GM19193 (cell line): ENCODE measurements around the gene HIRA.
A peak's percentile ranks its signal among the peaks of the same experiment; 100 is the strongest.

ENCODE experiments used
- POLR2A ChIP-seq: IDR thresholded peaks from 4 replicates; pipeline ENCODE4 v1.6.1; 2011; ENCODE audit not compliant: insufficient read depth, insufficient read length; ENCODE audit errors: extremely low read depth

The HIRA gene, protein sequence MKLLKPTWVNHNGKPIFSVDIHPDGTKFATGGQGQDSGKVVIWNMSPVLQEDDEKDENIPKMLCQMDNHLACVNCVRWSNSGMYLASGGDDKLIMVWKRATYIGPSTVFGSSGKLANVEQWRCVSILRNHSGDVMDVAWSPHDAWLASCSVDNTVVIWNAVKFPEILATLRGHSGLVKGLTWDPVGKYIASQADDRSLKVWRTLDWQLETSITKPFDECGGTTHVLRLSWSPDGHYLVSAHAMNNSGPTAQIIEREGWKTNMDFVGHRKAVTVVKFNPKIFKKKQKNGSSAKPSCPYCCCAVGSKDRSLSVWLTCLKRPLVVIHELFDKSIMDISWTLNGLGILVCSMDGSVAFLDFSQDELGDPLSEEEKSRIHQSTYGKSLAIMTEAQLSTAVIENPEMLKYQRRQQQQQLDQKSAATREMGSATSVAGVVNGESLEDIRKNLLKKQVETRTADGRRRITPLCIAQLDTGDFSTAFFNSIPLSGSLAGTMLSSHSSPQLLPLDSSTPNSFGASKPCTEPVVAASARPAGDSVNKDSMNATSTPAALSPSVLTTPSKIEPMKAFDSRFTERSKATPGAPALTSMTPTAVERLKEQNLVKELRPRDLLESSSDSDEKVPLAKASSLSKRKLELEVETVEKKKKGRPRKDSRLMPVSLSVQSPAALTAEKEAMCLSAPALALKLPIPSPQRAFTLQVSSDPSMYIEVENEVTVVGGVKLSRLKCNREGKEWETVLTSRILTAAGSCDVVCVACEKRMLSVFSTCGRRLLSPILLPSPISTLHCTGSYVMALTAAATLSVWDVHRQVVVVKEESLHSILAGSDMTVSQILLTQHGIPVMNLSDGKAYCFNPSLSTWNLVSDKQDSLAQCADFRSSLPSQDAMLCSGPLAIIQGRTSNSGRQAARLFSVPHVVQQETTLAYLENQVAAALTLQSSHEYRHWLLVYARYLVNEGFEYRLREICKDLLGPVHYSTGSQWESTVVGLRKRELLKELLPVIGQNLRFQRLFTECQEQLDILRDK

DNA sequence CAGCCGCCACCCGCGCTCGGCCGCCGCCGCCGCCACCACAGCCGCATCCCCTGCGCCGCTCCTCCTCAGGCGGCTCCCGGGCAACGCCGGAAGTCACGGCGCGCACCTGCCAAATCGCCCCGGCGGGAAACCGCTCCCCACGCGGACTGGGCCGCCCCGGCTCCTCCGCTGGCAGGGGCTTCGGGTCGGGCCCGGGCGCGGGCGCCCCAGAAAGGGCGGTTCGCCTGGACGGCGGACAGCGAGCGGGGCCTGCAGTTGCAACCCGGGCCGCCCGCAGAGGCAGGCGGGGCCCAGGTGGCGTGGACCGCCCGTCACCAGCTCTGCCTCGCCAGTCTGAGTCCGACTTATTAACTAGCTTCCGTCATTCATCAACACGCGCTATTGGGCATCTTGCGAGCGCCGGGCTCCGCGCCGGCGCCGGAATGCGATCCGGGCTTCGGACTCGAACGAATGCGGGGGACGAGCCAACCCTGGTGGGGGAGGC, at the start of gene HIRA:
Gene HIRA (minus strand): TSS at position 85 of the 484 bp plus-strand sequence. CDS start 257 bp downstream, outside the sequence.
- peak; percentile 21 for TF ChIP-seq POLR2A

GRCh38 chr22:19480789-19481188, 49.3 kb upstream of the HIRA start:
- no peak for TF ChIP-seq POLR2A

- no peak for TF ChIP-seq POLR2A
Measured at GRCh38 chr22:19480173-19480568, 48.6 kb upstream of the HIRA start.

DNA sequence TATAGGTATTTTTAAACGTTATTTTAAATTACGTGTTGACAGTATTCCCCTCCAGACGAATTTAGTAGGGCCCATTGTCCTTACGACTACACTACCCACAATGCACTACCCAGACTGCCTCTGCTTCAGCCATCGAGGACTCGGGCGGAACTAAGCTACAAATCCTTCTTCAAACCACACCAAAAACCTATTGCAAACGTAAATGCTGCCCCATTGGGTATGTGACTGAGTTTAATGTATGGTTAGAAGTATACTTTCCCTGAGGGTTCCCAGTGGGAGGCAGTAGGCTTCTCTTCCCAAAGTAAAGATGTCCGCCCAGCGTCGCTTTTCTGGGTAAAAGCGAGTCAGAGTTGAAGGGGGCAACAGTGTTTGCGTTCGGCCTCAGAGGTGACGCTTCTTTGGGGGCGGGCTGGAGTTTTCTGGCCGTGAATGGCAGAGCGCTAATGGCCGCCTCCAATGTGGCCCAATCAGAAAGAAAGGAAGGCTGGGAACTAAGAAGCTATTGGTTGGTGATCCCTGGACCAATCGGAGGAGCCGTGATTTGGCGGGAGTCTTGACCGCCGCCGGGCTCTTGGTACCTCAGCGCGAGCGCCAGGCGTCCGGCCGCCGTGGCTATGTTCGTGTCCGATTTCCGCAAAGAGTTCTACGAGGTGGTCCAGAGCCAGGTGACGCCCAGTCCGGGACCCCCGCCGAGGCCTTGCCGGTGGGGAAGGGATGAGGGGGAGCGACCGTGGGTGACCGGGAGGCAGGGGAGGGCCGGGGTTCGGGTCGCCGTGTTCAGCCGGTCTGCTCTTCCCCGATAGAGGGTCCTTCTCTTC, 48.0 kb upstream of the HIRA start, which contains the start of gene CDC45:
Gene CDC45 (plus strand): TSS at position 566 of the 818 bp plus-strand sequence. CDS start 49 bp downstream, at position 615.
- TF ChIP-seq POLR2A: peak; percentile 72

GRCh38 chr22:19478901-19479354, 47.4 kb upstream of the HIRA start, which contains the start of gene UFD1:
TSS of gene UFD1 (minus strand) at chr22:19479193. CDS start at chr22:19479085, 108 bp downstream.
- peak; percentile 67 for TF ChIP-seq POLR2A

GRCh38 chr22:19478045-19478900, 46.7 kb upstream of the HIRA start:
- no peak for TF ChIP-seq POLR2A

GRCh38 chr22:19477321-19478044, 46.0 kb upstream of the HIRA start:
- no peak for TF ChIP-seq POLR2A

DNA sequence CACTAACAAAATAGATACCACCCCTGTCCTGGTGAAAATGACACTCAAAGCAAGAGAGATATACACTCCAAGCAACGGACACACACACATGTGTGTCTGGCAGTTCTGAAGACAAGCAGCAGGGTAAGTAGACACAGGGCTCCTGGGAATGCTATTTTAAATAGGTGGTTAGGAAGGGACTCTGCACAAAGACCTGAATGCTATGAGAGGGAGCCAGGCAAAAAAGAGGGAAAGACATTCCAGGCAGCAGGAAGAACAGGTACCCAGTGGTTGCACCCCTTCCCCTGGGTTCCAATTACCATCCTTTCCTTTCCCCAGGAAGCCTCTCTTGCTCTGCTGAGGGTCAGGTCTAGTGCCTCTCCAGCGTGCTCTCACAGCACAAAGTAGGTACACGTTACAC, 44.5 kb upstream of the HIRA start:
- TF ChIP-seq POLR2A: no peak

GRCh38 chr22:19473578-19473977, 42.0 kb upstream of the HIRA start:
- TF ChIP-seq POLR2A: no peak

DNA sequence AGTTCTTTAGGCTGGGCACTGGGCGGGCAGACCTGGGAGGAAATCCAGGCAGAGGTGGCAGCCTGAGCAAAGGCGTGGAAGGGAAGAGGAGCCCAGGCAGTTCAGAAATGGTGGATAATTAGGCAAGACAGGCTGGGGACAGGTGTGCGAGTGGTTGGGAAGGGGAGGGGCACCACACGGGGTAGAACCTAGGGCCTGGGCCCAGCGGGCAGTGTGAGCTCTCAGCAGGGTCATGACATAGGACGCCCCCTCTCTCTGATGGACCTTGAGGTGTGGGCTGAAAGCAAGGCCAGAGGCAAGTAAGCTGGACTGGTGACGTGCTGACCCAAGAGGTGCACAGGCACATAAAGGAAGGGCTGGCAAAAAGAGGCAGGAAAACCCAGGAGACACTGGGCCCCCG, 40.7 kb upstream of the HIRA start:
- no peak for TF ChIP-seq POLR2A

GRCh38 chr22:19471572-19471971, 40.0 kb upstream of the HIRA start:
- no peak for TF ChIP-seq POLR2A

- TF ChIP-seq POLR2A: no peak
Measured at GRCh38 chr22:19470010-19470409, 38.5 kb upstream of the HIRA start.

DNA sequence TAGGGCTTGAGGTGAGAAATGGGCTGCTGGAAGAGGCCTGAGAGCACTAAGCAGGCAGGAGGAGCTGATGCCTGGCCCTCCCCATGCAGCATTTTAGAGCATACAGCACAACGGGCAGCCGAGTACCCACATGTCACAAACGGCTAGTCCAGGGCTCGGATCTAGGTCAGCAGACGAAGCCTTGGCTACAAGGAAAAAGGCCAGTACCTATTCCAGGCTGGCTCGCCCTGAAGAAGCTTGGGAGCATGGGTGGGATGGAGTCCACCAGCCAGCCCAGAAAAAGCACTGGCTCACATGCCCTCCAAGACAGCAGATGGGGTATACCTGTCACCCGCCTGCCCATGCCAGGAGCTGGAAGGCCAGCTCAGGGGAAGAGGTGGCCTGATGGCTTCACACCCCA, 37.9 kb upstream of the HIRA start:
- TF ChIP-seq POLR2A: no peak

DNA sequence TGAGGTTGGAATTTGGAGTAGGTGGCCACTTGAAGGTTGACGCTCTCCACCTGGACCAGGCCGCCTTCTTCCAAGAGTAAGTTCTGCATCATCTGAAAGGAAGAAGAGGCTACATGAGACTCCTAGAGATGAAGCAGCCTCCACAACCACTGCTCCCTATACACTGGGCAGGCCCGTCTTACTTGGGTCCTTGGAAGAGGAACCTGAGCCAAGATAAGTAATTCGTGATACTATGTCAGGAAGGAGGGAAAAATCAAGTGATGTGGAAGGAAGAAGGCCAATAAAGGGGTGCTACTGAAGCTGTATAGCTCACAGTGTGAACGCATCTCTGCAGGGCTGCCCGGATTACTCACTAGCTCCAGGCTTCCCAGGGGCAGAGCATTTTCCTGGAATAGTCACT, 36.4 kb upstream of the HIRA start:
- no peak for TF ChIP-seq POLR2A
